ENCODE results near the gene NEO1. TPM values are rescaled to one million over a fixed set of nuclear protein-coding genes. Genes with fewer than 3 reads are reported as not detected.

NEO1 gene
- total RNA-seq, 1 donor from 2014 or later, result 31.0 TPM

GRCh38 chr15:73233623-73234022 lies 181.4 kb downstream of the NEO1 start:
- DNase-seq (ENCODE audit: low read depth), result no peak
- TF ChIP-seq CTCF (conservative IDR thresholded peaks at IDR 0.05; ENCODE audit: low read depth, low read length), result no peak
- H3K4me3 ChIP-seq (ENCODE audit: low read depth, low read length), result no peak overlapping the region

- TF ChIP-seq CTCF (conservative IDR thresholded peaks at IDR 0.05; ENCODE audit: low read depth, low read length), result no peak
- H3K4me3 ChIP-seq (ENCODE audit: low read depth, low read length), result no peak overlapping the region
- no peak for DNase-seq (ENCODE audit: low read depth)
Measured at GRCh38 chr15:73237910-73238309, 185.6 kb downstream of the NEO1 start.

- no peak for DNase-seq (ENCODE audit: low read depth)
- H3K4me3 ChIP-seq (ENCODE audit: low read depth, low read length), result no peak overlapping the region
- peak; percentile 53 for TF ChIP-seq CTCF (conservative IDR thresholded peaks at IDR 0.05; ENCODE audit: low read depth, low read length)
Measured at GRCh38 chr15:73239564-73240215, 187.4 kb downstream of the NEO1 start.

- DNase-seq (ENCODE audit: low read depth), result no peak
- peak; percentile 94 for TF ChIP-seq CTCF (conservative IDR thresholded peaks at IDR 0.05; ENCODE audit: low read depth, low read length)
Measured at GRCh38 chr15:73240866-73241499, 188.7 kb downstream of the NEO1 start.

GRCh38 chr15:73244333-73244732 lies 192.1 kb downstream of the NEO1 start:
- DNase-seq (ENCODE audit: low read depth), result no peak
- no peak overlapping the region for H3K4me3 ChIP-seq (ENCODE audit: low read depth, low read length)
- TF ChIP-seq CTCF (conservative IDR thresholded peaks at IDR 0.05; ENCODE audit: low read depth, low read length), result peak; percentile 73

More at GRCh38 chr15:73240866-73241499, 188.7 kb downstream of the NEO1 start:
- no peak overlapping the region for H3K4me3 ChIP-seq (ENCODE audit: low read depth, low read length)

GRCh38 chr15:73246439-73246838 lies 194.2 kb downstream of the NEO1 start:
- DNase-seq (ENCODE audit: low read depth), result no peak
- TF ChIP-seq CTCF (conservative IDR thresholded peaks at IDR 0.05; ENCODE audit: low read depth, low read length), result no peak

GRCh38 chr15:73246898-73247297 lies 194.6 kb downstream of the NEO1 start:
- TF ChIP-seq CTCF (conservative IDR thresholded peaks at IDR 0.05; ENCODE audit: low read depth, low read length), result no peak
- DNase-seq (ENCODE audit: low read depth), result no peak
- no peak overlapping the region for H3K4me3 ChIP-seq (ENCODE audit: low read depth, low read length)

More at GRCh38 chr15:73246439-73246838, 194.2 kb downstream of the NEO1 start:
- no peak overlapping the region for H3K4me3 ChIP-seq (ENCODE audit: low read depth, low read length)

Measured in epithelial cell of proximal tubule (primary cell).